HTERT RPE-1 (cell line): ENCODE data around the gene TGM2.

Experiments
- in situ Hi-C: fragments of 300-500 bp; cut with MboI; formaldehyde crosslinking; loops from 4 replicates; pipeline ENCODE4 v1.14.3; 2020; ENCODE audit warnings: low sequenced_read_pairs

Gene TGM2

GRCh38 chr20:38146628-38147027 is 18.4 kb downstream of the TGM2 start:
- in situ Hi-C loops: no loop called here

- in situ Hi-C loops: no loop called here
Observed at GRCh38 chr20:38146156-38146555, 18.9 kb downstream of the TGM2 start.

- in situ Hi-C loops: no loop called here
Observed at GRCh38 chr20:38145729-38146075, 19.4 kb downstream of the TGM2 start.

GRCh38 chr20:38144974-38145728 is 19.9 kb downstream of the TGM2 start:
- in situ Hi-C loops: no loop called here

- in situ Hi-C loops: no loop called here
Observed at GRCh38 chr20:38144598-38144973, 20.5 kb downstream of the TGM2 start.

DNA sequence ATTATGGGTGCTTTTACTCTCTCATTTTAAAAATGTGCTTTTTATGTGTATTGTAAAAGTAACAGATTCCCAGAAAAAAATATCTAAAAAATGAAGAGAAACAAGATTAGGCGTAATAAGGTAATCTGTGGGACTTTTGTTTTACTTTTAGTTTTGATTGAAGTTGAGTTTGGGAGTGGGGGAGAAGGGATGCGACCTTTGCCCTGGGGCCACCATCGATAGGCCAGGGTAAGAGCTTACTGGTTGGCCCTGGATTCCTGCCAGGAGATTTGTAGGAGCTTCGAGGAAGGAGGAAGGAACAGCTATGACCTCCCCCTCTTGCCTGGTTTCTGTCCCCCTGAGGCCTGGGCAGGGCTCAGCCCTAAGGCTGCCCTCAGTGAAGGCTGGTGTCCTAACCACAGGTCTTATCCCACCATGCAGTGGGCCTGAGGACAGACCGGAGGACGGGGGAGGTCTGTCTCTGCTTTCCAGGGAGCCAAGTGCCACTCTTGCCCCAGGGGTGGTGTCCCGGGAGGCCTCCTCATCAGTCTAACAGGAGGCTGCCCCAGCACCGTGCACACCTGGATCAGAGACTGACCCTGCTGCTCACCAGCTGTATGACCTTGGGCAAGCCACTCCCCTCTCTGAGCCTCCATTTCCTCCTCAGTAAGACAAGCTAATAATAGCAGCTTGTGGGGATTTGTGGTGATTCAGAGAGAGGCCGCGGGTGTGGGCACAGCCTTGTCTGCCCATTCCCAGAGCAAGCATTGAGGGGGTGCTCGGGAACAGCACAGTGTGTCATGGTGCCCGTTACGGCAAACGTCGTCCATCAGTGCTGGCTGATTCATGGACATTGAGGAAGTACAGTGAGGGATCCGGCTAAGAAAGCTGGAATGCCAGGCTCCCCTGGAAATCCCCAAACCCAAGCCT is 21.2 kb downstream of the TGM2 start:
- in situ Hi-C loops: no loop called here

DNA sequence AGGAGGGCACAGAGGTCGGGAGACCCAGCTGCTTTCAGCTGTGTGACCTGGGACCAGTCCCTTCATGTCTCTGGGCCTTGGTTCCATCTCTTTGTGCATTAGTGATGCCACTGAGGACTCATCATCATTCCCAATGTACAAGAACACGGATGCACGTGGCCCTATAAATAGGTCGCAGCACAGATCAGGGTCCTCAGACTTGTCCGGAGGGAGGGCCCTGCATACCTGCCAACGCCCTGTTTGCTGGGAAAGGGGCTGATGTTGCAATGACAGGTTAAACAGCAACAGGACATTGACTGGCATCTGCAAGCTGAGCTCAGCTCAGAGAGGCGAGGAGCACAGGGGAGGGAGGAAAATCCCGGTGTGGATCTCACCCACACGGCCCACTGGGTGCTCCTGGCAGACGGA is 21.8 kb downstream of the TGM2 start:
- in situ Hi-C loops: no loop called here

DNA sequence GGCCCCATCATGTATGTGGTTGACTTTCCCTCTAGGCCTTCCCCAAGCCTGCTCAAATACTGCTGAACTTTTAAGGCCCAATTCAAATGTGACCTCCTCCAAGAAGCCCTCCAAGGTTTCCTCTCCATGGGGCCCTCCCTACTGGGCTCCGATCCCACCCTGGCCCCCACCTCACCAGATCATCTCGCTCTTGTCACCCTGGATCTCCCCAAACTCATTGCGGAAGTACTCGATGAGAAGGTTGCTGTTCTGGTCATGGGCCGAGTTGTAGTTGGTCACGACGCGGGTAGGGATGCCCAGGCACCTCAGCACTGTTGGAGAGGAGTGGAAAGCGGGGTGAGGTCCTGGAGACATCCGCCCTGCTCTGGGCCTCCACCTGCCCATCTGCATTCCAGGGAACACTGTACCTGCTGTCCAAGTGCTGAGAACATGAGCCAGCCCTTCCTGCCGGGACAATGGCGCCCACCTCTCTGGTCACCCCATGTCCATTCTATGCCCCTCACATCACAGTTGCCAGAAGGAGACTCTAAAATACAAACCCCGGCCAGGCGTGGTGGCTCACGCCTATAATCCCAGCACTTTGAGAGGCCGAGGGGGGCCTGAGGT is 23.1 kb downstream of the TGM2 start:
- in situ Hi-C loops: no loop called here

DNA sequence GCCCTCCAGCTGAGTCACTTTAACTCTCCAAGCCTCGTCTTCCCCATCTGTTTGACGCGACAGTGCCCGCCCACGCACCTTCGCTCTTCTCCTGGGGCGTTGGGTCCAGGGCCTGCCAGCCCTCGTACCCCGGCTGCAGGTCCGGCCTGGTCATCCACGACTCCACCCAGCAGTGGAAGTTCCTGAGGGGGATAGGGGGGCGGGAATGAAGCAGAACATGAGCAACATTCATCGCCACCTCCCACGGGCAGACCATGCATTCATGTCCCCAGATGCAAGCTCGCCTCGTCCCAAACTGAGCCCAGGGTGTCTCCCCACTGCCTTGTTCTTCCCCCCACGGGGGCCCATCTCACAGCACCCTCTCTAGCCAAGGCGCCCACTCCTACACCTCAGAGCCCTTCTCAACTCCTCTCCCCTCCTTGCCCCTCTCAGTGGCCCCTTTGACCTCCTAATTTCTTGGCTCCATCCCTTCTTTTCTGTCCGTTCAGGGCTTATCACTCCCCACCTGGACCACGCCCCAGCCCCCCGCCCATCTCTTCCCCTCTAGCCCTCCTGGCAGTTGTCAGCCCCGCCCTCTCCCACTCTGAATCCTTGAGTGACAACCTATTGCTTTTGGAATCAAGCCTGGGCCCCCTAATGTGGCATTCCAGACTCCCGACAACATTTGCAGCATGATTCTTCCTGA is 23.7 kb downstream of the TGM2 start:
- in situ Hi-C loops: no loop called here

DNA sequence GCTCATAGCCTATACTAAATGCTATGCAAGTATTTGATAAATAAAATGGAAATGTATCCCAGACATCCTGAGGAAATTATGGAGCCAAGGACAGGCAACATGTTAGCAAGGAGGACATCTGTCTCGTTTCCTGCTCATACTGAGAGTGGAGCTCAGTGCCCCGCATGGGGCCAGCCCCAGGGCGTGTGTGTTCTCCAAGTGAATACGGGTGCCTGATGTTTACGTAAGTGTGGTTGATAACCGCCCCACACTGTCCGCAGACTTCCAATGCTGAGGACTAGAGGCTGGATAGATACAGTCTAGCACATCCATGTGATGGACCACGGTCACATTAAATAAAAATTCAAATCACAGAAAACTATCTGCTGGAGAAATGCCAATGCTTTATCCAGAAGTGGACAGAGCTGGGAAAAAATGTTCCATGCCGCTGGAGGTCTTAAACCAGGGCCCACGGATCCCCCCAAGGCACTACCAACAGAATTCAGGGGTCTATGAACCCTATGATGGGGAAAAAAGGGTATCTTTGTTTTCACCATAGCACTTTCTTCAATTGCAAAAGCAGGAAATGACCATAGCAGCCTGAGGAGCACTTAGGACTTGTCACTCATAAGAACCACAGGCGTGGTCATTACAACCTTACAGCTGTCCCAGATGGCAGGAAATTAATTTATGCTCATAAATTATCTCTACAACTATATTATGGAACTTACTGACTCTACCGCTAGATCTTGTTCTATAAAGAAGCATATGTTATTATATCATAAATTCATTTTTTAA is 24.9 kb downstream of the TGM2 start:
- in situ Hi-C loops: no loop called here

- in situ Hi-C loops: no loop called here
Observed at GRCh38 chr20:38139156-38139912, 25.7 kb downstream of the TGM2 start.

- in situ Hi-C loops: no loop called here
Observed at GRCh38 chr20:38138086-38138778, 26.8 kb downstream of the TGM2 start.

- in situ Hi-C loops: no loop called here
Observed at GRCh38 chr20:38137441-38138037, 27.5 kb downstream of the TGM2 start.

DNA sequence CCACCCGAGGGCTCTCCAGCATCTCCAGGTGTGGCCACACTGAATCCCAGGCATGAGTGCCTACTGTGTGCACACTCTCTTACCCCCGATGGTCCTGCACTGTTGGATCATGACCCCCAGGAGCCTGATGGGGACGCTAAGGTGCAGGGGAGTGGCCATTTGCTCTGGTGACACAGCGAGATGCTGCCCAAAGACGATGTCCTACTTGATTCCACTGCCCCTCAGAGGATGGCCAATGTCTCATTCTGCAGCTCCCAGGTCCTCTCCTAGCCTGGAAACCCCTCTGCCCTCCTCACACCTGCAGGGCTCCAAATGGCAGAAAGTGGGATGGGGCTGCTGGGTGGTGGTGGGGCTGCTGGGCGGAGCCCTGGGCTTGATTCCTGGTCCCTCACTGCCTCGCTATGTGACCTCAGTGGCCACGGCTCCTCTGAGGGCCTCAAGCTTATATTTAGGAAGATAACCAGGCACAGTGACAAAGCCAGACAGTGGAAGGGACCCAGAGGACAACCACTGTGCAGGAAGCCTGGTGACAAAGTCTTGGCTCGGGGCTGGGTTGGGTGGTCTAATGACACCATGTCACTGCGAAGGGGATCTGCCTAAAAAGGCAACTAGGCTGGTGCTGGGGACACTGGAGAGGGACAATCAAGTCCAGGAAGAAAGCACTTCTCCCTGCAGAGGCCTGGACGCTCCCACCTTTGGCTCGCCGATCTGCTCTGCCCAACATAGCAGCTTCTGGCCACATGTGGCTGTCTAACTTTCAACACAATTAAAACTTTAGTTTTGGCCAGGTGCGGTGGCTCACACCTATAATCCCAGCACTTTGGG is 28.4 kb downstream of the TGM2 start:
- in situ Hi-C loops: no loop called here

GRCh38 chr20:38135651-38136420 is 29.2 kb downstream of the TGM2 start:
- in situ Hi-C loops: no loop called here

GRCh38 chr20:38135271-38135650 is 29.8 kb downstream of the TGM2 start:
- in situ Hi-C loops: no loop called here
